D341Med (cell line): Measurements from ENCODE around the gene CEP164.
"Not testable (repeated sequence)": the region's sequence is repeated elsewhere in the genome, so short reads cannot be mapped to it uniquely, and the experiment has no call there.

Experiments
- DNase-seq: peaks from one replicate; pipeline ENCODE4 v3.0.0; 2012; ENCODE audit warnings: low spot score

CEP164 gene

DNA sequence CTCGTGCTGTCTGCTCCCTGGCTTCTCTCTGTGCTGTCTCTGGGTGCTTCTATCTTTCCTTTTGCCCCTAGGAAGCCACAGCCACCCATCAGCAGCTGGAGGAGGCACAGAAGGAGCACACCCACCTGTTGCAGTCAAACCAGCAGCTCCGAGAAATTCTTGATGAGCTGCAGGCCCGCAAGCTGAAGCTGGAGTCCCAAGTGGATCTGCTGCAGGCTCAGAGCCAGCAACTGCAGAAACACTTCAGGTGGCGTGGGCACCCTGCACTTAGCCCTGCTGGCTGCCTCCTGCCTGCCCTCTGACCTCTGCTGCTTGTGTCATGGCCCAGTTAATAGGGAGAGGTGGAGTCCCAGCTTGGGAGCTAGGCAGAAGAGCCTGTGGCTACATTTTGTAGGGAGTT, 67.8 kb downstream of the CEP164 start:
- no peak for DNase-seq

DNA sequence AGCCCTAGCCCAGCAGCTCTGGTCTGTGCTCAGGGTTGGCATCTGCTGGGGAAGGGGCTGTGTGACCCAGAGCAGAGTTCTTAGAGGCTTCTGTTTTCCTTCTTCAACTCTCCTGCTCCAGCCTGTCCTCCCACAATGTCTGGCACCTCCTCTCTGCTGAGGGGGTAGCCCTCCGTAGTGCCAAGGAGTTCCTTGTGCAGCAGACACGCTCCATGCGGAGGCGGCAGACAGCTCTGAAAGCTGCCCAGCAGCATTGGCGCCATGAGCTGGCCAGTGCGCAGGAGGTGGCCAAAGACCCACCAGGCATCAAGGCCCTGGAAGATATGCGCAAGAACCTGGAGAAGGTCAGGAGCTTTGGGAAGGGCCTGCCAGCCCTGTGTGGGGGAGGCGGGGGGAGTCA, 69.3 kb downstream of the CEP164 start:
- DNase-seq: no peak

DNA sequence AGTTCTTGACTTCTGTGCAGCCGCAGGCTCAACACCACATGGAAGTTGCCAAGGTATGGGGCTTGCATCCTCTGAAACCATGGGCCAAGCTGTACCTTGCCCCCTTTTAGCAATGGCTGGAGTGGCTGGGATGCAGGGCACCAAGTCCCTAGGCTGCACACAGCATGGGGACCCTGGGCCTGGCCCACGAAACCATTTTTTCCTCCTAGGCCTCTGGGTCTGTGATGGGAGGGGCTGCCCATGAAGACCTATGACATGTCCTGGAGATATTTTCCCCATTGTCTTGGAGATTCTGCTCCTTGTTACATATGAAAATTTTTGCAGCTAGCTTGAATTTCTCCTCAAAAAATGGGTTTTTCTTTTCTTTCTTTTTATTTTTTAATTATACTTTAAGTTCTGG, 71.0 kb downstream of the CEP164 start:
- not testable (repeated sequence) for DNase-seq

DNA sequence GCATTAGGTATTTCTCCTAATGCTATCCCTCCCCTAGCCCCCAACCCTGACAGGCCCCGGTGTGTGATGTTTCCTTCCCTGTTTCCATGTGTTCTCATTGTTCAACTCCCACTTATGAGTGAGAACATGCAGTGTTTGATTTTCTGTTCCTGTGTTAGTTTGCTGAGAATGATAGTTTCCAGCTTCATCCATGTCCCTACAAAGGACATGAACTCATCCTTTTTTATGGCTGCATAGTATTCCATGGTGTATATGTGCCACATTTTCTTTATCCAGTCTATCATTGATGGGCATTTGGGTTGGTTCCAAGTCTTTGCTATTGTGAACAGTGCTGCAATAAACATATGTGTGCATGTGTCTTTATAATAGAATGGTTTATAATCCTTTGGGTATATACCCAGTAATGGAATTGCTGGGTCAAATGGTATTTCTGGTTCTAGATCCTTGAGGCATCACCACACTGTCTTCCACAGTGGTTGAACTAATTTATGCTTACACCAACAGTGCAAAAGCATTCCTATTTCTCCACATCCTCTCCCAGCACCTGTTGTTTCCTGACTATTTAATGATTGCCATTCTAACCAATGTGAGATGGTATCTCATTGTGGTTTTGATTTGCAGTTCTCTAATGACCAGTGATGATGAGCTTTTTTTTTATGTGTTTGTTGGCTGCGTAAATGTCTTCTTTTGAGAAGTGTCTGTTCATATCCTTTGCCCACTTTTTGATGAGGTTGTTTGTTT, 71.6 kb downstream of the CEP164 start:
- not testable (repeated sequence) for DNase-seq

DNA sequence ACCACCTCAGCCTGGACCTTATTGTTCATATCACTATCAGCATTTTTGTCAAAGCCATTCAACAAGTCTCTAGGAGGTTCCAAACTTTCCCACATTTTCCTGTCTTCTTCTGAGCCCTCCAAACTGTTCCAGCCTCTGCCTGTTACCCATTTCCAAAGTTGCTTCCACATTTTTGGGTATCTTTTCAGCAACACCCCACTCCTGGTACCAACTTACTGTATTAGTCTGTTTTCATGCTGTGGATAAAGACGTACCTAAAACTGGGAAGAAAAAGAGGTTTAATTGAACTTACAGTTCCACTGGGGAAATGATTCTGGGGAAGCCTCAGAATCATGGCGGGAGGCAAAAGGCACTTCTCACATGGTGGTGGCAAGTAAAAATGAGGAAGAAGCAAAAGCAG, 78.2 kb downstream of the CEP164 start:
- not testable (repeated sequence) for DNase-seq

DNA sequence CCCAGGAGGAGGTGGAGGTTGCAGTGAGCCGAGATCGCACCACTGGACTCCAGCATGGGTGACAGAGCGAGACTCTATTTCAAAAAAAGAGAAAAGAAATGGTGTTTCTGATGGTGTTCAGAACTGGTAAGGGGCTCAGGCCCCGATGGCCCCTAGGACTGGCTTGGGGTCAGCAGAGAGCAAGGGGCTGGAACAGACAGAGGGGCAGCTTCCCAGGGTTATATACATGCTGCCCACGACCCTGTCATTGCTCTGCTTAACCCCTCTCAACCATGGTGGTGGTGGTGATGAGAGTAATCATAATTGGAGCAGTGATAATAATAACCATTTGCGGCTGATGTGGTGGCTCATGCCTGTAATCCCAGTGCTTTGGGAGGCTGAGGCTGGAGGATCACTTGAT, 79.4 kb downstream of the CEP164 start:
- no peak for DNase-seq

DNA sequence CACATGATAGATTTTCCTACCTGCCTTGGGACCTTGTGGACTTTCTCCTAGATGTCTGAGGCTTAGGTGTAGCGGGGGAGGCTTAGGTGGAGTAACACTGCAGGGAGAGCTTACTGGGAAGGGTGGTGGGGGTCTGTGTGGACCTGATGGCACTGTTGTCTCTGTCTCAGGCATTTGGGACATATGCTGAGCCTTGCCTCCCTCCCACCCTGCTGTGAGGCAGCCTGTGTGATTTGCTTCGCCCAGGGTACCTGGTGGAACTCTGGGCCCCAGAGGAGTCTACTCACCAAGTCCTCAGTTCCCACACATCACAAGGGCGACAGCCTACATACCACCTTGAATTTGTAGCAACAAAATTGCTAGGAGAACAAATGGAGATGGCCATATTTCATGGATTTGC, 80.7 kb downstream of the CEP164 start:
- DNase-seq: no peak

DNA sequence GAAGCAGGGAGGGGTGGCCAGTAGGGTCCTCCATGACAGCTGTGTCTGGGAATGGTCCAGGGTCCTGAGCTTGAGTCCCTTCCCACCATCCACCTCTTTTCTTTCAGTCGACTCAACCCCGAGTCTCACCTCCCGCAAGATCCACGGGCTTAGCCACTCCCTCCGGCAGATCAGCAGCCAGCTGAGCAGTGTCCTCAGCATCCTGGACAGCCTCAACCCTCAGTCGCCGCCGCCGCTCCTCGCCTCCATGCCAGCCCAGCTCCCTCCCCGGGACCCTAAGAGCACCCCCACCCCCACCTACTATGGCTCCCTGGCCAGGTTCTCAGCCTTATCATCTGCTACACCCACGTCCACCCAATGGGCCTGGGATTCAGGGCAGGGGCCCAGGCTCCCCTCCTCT, 81.9 kb downstream of the CEP164 start:
- DNase-seq: no peak

DNA sequence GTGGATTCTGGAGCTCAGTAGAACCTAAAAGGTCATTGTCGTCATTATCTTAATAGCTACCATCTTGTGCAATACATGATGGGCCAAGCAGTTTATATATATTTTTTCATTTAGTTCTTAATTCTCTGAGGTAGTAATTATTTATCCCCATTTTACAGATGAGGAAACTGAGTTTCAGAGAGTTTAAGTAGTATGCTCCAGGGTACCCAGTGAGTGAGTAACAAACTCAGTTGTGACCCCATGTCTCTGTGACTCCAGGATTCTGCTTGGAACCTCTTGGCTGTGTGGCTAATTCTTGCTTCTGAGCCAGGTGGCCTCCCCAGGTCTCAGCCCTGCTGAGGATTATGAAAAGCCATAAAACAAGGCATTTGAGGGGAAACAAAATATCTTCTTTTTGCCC, 82.6 kb downstream of the CEP164 start:
- DNase-seq: no peak

DNA sequence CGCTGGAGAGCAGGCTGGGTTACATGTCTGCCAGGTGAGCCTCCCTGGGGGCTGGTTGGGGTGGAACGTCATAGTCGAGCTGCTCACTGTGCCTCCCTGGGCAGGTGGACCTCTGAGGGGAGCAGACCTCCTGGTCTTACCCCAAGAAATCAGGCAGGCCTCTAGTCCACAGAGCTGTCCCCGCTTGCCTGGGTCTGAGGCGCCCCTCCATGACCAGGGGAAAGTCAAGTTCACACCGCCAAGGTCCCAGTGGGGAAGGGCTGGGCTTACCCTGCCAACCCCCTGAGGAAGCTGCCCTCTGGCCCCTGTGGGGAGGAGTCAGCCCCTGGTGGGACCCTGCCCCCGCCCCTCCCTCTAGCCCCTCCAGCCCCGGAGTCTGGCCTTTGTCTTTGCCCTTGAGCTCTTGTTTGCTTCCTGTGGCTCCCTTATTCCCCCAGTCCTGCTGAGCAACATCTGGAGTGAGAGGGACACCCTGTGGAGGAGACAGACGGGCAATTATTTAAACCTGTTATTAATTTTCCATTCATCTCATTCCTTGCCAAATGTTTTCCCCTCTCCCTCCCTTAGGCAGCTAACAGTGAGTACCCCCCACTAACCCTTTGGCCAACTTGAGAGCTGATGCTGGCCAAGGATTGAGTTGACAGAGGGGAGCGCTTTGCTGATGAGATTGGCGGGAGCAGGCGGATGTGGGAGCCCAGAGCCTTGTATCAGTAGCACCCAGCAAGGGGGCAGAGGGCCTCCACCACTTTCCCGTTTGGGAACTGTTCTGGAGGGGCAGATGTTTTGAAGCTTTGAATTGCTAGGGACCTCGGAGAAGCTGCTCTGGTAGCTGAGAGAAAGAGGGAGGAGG, 83.4 kb downstream of the CEP164 start:
- DNase-seq: peak; percentile 54

DNA sequence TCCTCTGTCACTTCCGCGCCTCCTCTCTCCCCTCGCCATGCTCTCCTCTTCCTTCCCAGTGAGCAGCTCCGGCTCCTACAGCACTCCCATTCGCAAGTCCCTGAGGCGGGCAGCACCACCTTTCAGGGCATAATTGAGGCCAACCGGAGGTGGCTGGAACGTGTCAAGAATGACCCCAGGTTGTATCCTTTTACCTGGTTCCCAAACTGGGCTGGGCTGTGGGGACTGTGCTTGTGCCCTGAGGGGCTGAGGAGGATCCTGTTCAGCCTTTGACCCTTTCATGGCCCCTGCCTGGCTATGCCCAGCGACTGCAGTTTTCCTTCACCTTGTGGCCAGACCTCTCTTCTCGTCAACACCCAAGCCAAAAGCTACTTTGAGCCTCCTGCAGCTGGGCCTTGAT, 84.1 kb downstream of the CEP164 start:
- DNase-seq: no peak

DNA sequence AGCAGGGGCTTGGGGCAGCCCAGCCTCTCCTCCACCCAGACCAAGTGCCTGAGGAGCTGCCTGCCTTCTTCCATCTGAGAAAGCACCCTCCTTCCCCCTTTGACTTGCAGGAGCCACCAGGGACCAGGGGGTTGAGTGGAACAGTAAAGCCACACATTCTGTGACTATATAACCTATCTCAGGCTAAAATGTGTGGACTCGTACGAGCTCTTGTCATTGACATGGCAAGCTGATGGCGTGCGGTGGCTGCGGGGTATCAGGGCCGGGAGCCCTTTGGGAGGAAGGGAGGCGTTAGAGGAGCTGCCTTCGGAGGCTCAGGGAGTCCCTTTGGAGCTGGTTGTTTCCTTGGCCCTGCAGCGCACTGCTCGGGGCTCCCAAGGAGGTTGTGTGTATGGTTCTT, 84.5 kb downstream of the CEP164 start:
- no peak for DNase-seq

DNA sequence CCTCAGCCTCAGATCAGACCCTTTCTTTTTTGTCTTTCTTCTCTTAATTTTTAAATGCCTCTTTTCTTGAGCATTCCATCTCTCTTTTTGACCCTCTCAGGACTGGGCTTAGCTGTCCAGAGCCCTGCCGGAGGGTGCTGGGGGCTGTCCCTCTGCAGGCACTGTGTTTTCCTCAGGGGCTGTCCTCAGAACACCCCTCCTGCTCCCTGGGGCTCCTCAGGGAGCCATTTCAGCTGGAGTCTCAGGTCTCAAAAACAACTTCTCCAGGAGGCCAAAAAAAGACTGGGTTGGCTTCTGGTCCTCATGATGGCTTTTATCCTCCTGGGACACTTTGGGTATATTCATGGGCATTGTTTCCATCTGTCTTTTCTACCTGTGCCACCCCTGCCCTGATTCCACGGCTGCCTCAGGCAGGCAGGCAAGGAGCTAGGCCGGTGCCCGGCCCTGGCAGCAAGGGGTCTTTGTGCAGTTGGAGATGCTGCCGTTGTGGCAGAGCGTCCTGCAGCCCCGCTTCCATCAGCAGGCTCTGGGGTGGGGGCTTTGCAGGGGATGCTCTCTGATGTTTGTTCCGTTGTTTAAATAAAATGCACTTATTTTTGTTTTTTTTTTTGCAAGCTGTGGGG, 85.1 kb downstream of the CEP164 start:
- DNase-seq: no peak

DNA sequence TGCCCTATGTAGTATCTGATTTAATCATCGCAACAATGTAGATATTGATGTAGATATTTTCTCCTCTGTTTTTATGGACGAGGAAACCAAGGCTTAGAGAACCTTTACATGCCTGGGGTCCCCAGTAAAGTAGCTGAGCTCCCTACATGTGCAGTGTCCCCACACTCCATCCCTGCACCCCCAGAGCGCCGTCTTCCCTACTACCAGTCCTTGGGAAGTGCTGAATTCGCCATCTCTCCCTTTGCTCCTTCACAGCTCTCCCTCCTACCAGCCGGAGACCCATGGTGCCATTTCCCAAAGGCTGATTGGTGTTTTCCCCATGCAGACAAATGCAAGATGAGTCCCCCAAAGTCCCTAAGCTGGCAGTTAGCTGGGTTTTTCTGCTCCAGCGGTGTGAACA, 86.0 kb downstream of the CEP164 start:
- no peak for DNase-seq

DNA sequence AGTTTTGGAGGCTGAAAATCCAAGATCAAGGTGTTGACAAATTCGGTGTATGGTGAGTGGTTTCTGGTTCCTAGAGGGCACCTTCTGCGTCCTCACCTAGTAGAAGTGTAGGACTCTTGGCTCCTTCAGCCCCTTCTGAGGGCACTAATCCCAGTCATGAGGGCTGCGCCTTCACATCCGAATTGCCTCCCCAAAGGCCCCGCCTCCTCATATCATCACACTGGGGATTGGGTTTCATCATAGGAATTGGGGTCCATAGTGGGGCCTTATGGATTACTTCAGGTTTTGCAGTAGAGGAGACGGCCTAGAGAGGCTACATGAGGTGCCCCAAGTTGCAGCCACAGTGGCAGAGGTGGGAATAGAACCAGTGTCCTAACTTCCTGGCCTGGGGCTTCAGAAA, 87.1 kb downstream of the CEP164 start:
- no peak for DNase-seq

DNA sequence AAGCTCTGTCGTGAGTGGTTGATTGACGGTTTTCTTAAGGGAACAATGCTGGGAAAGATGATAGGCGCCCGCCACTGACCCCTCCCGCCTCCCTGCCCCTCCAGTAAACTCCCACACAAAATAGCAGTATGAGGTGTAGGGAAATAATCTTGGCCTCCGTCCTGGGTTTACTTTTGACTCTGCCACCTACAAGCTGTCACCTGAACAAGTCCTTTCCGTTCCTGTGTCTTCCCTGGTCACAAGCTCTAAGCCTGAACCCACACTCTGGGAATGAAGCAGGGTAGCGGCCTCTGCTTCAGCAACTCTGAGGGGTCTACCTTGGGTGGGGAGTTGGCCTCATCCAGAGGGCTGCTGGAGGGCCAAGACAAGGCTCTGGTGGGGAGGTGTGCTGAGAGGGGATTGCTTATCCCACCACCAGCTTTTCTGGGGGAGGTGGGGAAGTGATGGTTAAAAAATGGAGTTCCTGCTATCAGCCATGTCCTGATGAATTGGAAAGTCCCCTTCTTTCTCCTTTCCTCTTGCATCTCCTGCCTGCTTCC, 87.8 kb downstream of the CEP164 start:
- no peak for DNase-seq

DNA sequence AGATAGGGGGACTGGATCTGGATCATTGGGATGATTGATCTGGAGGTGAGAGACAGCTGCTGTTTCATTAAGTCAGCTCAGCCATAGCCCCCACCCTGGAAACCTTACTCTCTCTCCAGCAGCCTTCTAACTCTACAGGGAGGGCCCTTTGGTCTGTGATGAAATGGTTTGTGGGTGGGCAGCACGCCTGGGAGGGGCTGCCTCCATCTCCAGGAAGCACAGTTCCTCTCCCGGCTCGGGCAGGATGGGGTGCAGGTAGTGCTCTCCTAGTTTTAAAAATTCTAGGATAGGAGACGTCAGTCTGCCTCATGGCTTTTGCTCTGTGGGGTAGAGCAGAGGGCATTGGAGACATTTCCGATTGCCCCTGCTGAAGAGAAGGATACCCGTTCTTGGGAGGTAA, 89.7 kb downstream of the CEP164 start:
- no peak for DNase-seq

DNA sequence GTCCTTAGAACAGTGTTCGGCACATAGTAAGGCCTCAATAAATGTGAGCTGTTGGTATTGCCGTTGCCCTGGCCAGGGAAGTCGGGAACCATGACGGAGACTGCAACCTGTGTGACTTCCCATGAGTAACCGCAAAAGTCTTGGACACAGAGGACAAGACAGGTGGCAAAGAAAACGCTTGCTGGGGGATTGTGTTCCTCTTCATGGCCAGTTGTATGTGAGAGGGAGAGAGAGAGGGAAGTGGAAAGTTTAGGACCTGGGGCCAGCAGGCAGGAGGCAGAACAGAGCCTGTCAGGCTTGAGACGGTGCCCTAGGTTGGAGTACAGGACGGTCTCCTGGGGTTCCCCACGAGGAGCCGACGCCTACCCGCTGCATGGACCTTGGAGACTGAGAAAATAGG, 90.2 kb downstream of the CEP164 start:
- DNase-seq: no peak

DNA sequence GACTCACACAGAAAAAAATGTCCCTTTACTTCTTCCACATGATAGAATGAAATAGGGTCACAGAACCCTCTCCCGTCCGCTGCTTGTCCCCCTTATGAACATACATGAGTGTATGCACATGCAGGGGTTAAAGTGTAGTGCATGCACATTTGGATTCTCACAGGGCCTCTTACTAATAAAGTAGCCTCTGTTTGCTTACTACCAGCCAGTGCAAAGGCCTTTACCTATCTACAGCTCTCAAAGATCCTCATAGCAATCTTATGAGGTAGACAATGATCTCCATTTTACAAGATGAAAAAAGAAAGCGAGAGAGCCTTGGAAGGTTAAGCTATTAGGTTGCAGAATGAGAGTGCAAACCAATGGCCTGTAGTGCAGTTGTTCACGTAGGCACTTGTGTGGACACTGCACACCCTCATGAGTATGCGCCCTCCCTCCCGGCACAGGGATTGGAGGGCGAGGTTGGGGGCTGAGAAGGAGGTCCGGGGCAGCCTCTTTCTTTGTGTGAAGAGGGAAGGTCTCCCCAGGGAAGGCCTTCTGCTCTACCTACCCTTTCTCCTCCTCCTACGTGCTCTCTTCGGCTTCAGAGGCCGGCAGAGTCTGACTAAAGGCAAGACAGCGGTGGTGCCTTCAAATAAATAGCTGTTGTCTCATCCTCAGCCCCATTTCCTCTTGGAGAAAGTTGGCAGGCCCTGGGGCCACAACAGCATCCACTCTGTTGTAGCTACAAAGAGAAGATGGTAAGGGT, 91.3 kb downstream of the CEP164 start:
- no peak for DNase-seq

DNA sequence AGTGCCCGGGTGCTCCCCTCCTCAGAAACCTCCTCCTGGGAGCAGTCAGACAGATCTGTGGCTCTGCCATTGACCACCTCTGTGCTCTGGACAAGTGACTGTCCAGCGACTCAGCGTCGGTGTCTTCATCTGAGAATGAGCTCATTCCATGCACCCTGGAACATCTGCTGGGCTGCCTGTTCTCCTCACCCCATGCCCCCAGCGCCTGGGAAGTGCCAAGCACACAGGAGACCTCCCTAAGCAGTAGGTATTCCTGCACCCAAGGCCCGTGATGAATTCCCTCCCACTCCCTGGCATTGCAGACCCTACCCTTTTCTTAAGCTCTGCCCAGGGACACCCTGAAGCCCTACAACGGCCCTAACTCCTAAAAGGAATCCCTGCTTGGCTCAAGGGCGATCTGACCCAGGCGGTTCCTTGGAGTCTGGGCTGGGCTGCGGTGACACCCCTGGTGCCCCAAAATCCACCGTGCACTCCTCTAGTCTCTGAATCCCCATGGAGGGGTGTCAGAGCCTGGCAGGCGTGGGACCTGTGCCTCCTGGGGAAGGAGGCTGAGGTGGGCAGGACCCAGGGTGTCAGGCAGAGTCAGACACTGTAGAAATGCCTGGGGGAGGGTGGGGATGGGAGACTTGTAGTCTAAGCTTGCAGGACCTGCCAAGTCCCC, 92.0 kb downstream of the CEP164 start:
- no peak for DNase-seq

DNA sequence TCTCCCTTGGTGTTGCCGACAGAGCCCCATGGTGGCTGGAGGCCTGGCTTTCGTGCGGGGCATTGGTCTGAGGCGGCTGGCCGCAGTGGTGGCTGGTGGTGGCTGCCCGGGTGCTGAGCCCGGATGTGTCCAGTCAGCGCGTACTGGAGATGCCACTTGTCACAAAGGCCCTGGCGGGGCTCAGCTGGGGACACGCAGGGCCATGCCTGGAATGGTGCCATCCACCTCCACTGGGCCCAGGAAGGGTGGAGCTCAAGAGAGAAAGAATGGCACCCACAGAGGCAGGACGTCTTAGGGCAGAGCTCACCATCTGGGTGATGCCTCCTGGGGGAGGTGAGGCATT, 92.5 kb downstream of the CEP164 start:
- no peak for DNase-seq

DNA sequence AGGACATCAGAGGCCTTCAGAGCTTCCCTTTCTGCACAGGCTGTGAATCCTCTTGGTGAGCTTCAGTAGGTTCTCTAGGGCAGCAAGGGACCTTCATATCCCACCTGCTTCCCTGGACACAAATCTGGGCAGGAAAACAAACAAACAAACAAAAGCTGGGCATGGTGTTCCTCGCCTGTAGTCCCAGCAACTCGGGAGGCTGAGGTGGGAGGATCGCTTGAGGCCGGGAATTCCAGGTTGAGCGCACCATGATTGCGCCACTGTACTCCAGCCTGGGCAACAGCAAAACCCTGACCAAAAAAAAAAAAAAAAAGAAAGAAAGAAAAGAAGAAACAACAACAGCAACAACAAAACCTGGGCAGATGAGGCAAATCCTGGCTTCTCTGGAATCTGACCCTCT, 92.9 kb downstream of the CEP164 start:
- no peak for DNase-seq
